Rectal smooth muscle tissue (tissue), 1 donor: ENCODE measurements around the gene ZFHX3.

Experiments
- H3K27ac ChIP-seq: one replicate; pipeline ENCODE4 v1.7.0; 2013; ENCODE audit warnings: low read depth, low read length, inconsistent platforms
- H3K27me3 ChIP-seq: one replicate; pipeline ENCODE4 v1.7.0; 2013; ENCODE audit warnings: low read length; ENCODE audit not compliant: control insufficient read depth, insufficient read depth
- H3K36me3 ChIP-seq: one replicate; pipeline ENCODE4 v1.7.0; 2013; ENCODE audit warnings: low read length; ENCODE audit not compliant: control insufficient read depth, insufficient read depth
- H3K4me1 ChIP-seq: one replicate; pipeline ENCODE4 v1.7.0; 2013; ENCODE audit warnings: low read length; ENCODE audit not compliant: control insufficient read depth, insufficient read depth
- H3K4me3 ChIP-seq: one replicate; pipeline ENCODE4 v1.7.0; 2013; ENCODE audit warnings: low read length
- H3K9ac ChIP-seq: one replicate; pipeline ENCODE4 v1.7.0; 2013; ENCODE audit warnings: low read length

Gene ZFHX3

GRCh38 chr16:72923757-72924156 lies 124.2 kb downstream of the ZFHX3 start:
- Histone ChIP-seq H3K27ac (no peak overlapping the region), H3K4me1 (peaks cover 8% of the 10 kb centered on the region), H3K9ac (no peak overlapping the region), H3K27me3 (no peaks in the 10 kb centered on the region), H3K4me3 (no peak overlapping the region), H3K36me3 (no peaks in the 10 kb centered on the region)

GRCh38 chr16:72922714-72923113 lies 125.2 kb downstream of the ZFHX3 start:
- no peak overlapping the region for H3K4me3 ChIP-seq
- no peak overlapping the region for H3K9ac ChIP-seq
- peaks cover 8% of the 10 kb centered on the region for H3K4me1 ChIP-seq
- H3K36me3 ChIP-seq = no peaks in the 10 kb centered on the region
- H3K27ac ChIP-seq = no peak overlapping the region
- H3K27me3 ChIP-seq = no peaks in the 10 kb centered on the region

GRCh38 chr16:72921620-72922019 lies 126.3 kb downstream of the ZFHX3 start:
- H3K36me3 ChIP-seq = no peaks in the 10 kb centered on the region
- H3K4me3 ChIP-seq = peak overlapping the region; percentile 50
- H3K9ac ChIP-seq = no peak overlapping the region
- peaks cover 7% of the 10 kb centered on the region for H3K4me1 ChIP-seq
- H3K27ac ChIP-seq = no peak overlapping the region
- no peaks in the 10 kb centered on the region for H3K27me3 ChIP-seq

GRCh38 chr16:72921106-72921505 lies 126.8 kb downstream of the ZFHX3 start:
- Histone ChIP-seq H3K36me3 (no peaks in the 10 kb centered on the region), H3K4me1 (peaks cover 7% of the 10 kb centered on the region), H3K9ac (no peak overlapping the region), H3K27me3 (no peaks in the 10 kb centered on the region), H3K4me3 (no peak overlapping the region), H3K27ac (no peak overlapping the region)

- Histone ChIP-seq H3K36me3 (no peaks in the 10 kb centered on the region), H3K4me3 (no peak overlapping the region), H3K4me1 (peaks cover 6% of the 10 kb centered on the region), H3K27ac (no peak overlapping the region), H3K27me3 (no peaks in the 10 kb centered on the region), H3K9ac (no peak overlapping the region)
Measured at GRCh38 chr16:72917051-72917450, 130.9 kb downstream of the ZFHX3 start.

- Histone ChIP-seq H3K27me3 (no peaks in the 10 kb centered on the region), H3K27ac (no peak overlapping the region), H3K9ac (no peak overlapping the region), H3K4me1 (no peaks in the 10 kb centered on the region), H3K4me3 (no peak overlapping the region), H3K36me3 (no peaks in the 10 kb centered on the region)
Measured at GRCh38 chr16:72915331-72915730, 132.6 kb downstream of the ZFHX3 start.

- H3K36me3 ChIP-seq = no peaks in the 10 kb centered on the region
- H3K27me3 ChIP-seq = no peaks in the 10 kb centered on the region
- H3K9ac ChIP-seq = no peak overlapping the region
- H3K4me1 ChIP-seq = no peaks in the 10 kb centered on the region
- no peak overlapping the region for H3K27ac ChIP-seq
- H3K4me3 ChIP-seq = no peak overlapping the region
Measured at GRCh38 chr16:72913551-72913950, 134.4 kb downstream of the ZFHX3 start.

GRCh38 chr16:72911971-72912370 lies 136.0 kb downstream of the ZFHX3 start:
- Histone ChIP-seq H3K27me3 (no peaks in the 10 kb centered on the region), H3K4me1 (no peaks in the 10 kb centered on the region), H3K36me3 (no peaks in the 10 kb centered on the region), H3K27ac (no peak overlapping the region), H3K4me3 (no peak overlapping the region), H3K9ac (no peak overlapping the region)

GRCh38 chr16:72910875-72911274 lies 137.1 kb downstream of the ZFHX3 start:
- no peak overlapping the region for H3K9ac ChIP-seq
- H3K27me3 ChIP-seq = no peaks in the 10 kb centered on the region
- H3K27ac ChIP-seq = no peak overlapping the region
- no peak overlapping the region for H3K4me3 ChIP-seq
- H3K36me3 ChIP-seq = no peaks in the 10 kb centered on the region
- no peaks in the 10 kb centered on the region for H3K4me1 ChIP-seq

- H3K4me3 ChIP-seq = no peak overlapping the region
- H3K27me3 ChIP-seq = no peaks in the 10 kb centered on the region
- H3K36me3 ChIP-seq = no peaks in the 10 kb centered on the region
- H3K4me1 ChIP-seq = no peaks in the 10 kb centered on the region
- no peak overlapping the region for H3K9ac ChIP-seq
- no peak overlapping the region for H3K27ac ChIP-seq
Measured at GRCh38 chr16:72910381-72910780, 137.5 kb downstream of the ZFHX3 start.

GRCh38 chr16:72909196-72909595 lies 138.7 kb downstream of the ZFHX3 start:
- Histone ChIP-seq H3K27me3 (no peaks in the 10 kb centered on the region), H3K4me1 (no peaks in the 10 kb centered on the region), H3K27ac (no peak overlapping the region), H3K9ac (no peak overlapping the region), H3K4me3 (no peak overlapping the region), H3K36me3 (no peaks in the 10 kb centered on the region)

- no peak overlapping the region for H3K4me3 ChIP-seq
- H3K9ac ChIP-seq = no peak overlapping the region
- no peaks in the 10 kb centered on the region for H3K4me1 ChIP-seq
- no peak overlapping the region for H3K27ac ChIP-seq
- H3K27me3 ChIP-seq = no peaks in the 10 kb centered on the region
- no peaks in the 10 kb centered on the region for H3K36me3 ChIP-seq
Measured at GRCh38 chr16:72908362-72909167, 139.4 kb downstream of the ZFHX3 start.

- Histone ChIP-seq H3K27me3 (no peaks in the 10 kb centered on the region), H3K36me3 (no peaks in the 10 kb centered on the region), H3K4me1 (no peaks in the 10 kb centered on the region), H3K27ac (no peak overlapping the region), H3K4me3 (no peak overlapping the region), H3K9ac (no peak overlapping the region)
Measured at GRCh38 chr16:72905581-72905980, 142.3 kb downstream of the ZFHX3 start.
